ENCODE measurements around the gene SOS2.

DNA sequence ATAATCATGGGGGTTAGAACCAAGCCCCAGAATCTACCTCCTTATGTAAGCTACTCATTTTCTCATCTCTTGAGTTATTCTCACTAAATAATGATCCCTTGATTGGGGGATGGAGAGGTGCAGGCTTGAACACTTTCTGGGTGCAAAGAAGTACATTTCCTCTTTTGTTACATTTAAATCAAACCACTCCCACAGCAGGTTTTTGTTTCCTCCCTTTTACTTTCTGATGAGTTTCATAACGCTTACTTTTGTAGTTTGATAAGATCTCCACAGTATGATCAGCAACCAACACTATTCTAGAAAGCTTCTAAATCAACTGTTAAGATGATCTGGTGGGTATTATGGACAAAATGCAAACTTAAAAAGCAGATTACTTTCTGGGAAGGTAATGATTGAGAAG is 135.5 kb downstream of the SOS2 start:
- TF ChIP-seq, protein P1, sequence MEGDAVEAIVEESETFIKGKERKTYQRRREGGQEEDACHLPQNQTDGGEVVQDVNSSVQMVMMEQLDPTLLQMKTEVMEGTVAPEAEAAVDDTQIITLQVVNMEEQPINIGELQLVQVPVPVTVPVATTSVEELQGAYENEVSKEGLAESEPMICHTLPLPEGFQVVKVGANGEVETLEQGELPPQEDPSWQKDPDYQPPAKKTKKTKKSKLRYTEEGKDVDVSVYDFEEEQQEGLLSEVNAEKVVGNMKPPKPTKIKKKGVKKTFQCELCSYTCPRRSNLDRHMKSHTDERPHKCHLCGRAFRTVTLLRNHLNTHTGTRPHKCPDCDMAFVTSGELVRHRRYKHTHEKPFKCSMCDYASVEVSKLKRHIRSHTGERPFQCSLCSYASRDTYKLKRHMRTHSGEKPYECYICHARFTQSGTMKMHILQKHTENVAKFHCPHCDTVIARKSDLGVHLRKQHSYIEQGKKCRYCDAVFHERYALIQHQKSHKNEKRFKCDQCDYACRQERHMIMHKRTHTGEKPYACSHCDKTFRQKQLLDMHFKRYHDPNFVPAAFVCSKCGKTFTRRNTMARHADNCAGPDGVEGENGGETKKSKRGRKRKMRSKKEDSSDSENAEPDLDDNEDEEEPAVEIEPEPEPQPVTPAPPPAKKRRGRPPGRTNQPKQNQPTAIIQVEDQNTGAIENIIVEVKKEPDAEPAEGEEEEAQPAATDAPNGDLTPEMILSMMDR (IDR thresholded peaks at IDR 0.05; ENCODE audit: low read depth, low read length, poor library complexity, severe bottlenecking): no peak
- no peak for TF ChIP-seq EZH2phosphoT487 (IDR thresholded peaks at IDR 0.05; ENCODE audit: borderline replicate concordance, low read length)
